GM12878 (cell line): Measurements from ENCODE around the gene CLDN7. TPM values are rescaled to one million over a fixed set of nuclear protein-coding genes. Genes with fewer than 3 reads are reported as not detected.

ENCODE experiments used
- BHLHE40 ChIP-seq, 2 experiments: fragments of 450-650 bp in 1 of 2; IDR thresholded peaks; 2 replicates each; pipeline ENCODE4 v1.6.1; 2011 to 2017; ENCODE audit warnings: low read depth in 2 of 2, borderline replicate concordance in 1 of 2, improper control_type of control experiment in 1 of 2, low read length in 1 of 2, mild to moderate bottlenecking in 1 of 2
- CHD1 ChIP-seq: IDR thresholded peaks from 2 replicates; pipeline ENCODE4 v1.6.1; 2012; ENCODE audit warnings: low read depth, low read length, improper control_type of control experiment
- CHD2 ChIP-seq: IDR thresholded peaks from 2 replicates; pipeline ENCODE4 v1.6.1; 2011; ENCODE audit warnings: low read depth, low read length, improper control_type of control experiment, borderline replicate concordance
- CREB1 ChIP-seq: IDR thresholded peaks from 2 replicates; pipeline ENCODE4 v1.6.1; 2012; ENCODE audit warnings: low read depth, mild to moderate bottlenecking, inconsistent platforms
- DPF2 ChIP-seq: fragments of 450-650 bp; IDR thresholded peaks from 2 replicates; pipeline ENCODE4 v1.6.1; 2017; ENCODE audit warnings: mild to moderate bottlenecking
- ELK1 ChIP-seq: IDR thresholded peaks from 2 replicates; pipeline ENCODE4 v1.6.1; 2012; ENCODE audit warnings: low read depth, low read length, improper control_type of control experiment
- EP300 ChIP-seq, 2 experiments: fragments of 150-350 bp in 1 of 2; IDR thresholded peaks; 2 replicates each; pipeline ENCODE4 v1.6.1; 2011 to 2012; ENCODE audit warnings: low read depth in 2 of 2, low read length in 2 of 2, borderline replicate concordance in 1 of 2, improper control_type of control experiment in 1 of 2, inconsistent platforms in 1 of 2; ENCODE audit not compliant: control insufficient read depth in 1 of 2
- ETV6 ChIP-seq, 2 experiments: fragments of 450-650 bp in 1 of 2; IDR thresholded peaks in 1 of 2; conservative IDR thresholded peaks in 1 of 2; 2 replicates each; pipeline ENCODE4 v1.6.1; 2014; ENCODE audit warnings: antibody characterized with exemption in 1 of 2, borderline replicate concordance in 1 of 2, low read depth in 1 of 2, mild to moderate bottlenecking in 1 of 2, moderate library complexity in 1 of 2
- IKZF1 ChIP-seq: fragments of 450-650 bp; conservative IDR thresholded peaks from 2 replicates; pipeline ENCODE4 v1.6.1; 2017; ENCODE audit warnings: antibody characterized with exemption, mild to moderate bottlenecking
- IRF3 ChIP-seq: fragments of 450-650 bp; IDR thresholded peaks from 2 replicates; pipeline ENCODE4 v1.6.1; 2014; ENCODE audit warnings: mild to moderate bottlenecking
- KLF5 ChIP-seq: fragments of 450-650 bp; IDR thresholded peaks from 2 replicates; pipeline ENCODE4 v1.6.1; 2014; ENCODE audit warnings: mild to moderate bottlenecking; ENCODE audit not compliant: partially characterized antibody
- MEF2B ChIP-seq: fragments of 450-650 bp; IDR thresholded peaks from 2 replicates; pipeline ENCODE4 v1.6.1; 2018; ENCODE audit warnings: mild to moderate bottlenecking, moderate library complexity; ENCODE audit not compliant: partially characterized antibody, poor library complexity, severe bottlenecking
- NFIC ChIP-seq: IDR thresholded peaks from 2 replicates; pipeline ENCODE4 v1.6.1; 2012; ENCODE audit warnings: low read depth, mild to moderate bottlenecking, inconsistent platforms, low read length, moderate library complexity
- NKRF ChIP-seq: fragments of 450-650 bp; conservative IDR thresholded peaks from 2 replicates; pipeline ENCODE4 v1.6.1; 2017; ENCODE audit warnings: mild to moderate bottlenecking, moderate library complexity
- NR2C1 ChIP-seq: fragments of 450-650 bp; IDR thresholded peaks from 2 replicates; pipeline ENCODE4 v1.6.1; 2017; ENCODE audit warnings: antibody characterized with exemption, mild to moderate bottlenecking, moderate library complexity
- RELA ChIP-seq: fragments of 450-650 bp; IDR thresholded peaks from 2 replicates; pipeline ENCODE4 v1.8.0; 2014; ENCODE audit warnings: borderline replicate concordance; ENCODE audit not compliant: partially characterized antibody
- RUNX3 ChIP-seq: IDR thresholded peaks from 2 replicates; pipeline ENCODE4 v1.6.1; 2012; ENCODE audit warnings: low read length, inconsistent platforms
- SIX5 ChIP-seq: IDR thresholded peaks from 2 replicates; pipeline ENCODE4 v1.6.1; 2011; ENCODE audit warnings: mild to moderate bottlenecking, low read depth, low read length, moderate library complexity; ENCODE audit not compliant: severe bottlenecking
- SKIL ChIP-seq: fragments of 450-650 bp; IDR thresholded peaks from 2 replicates; pipeline ENCODE4 v1.6.1; 2017; ENCODE audit warnings: mild to moderate bottlenecking, low read depth, inconsistent platforms; ENCODE audit not compliant: poor library complexity, severe bottlenecking
- SP1 ChIP-seq: IDR thresholded peaks from one replicate; pipeline ENCODE4 v1.6.1; 2011; ENCODE audit warnings: low read depth, low read length
- SRF ChIP-seq, 2 experiments: IDR thresholded peaks; 2 replicates each; pipeline ENCODE4 v1.6.1; 2011; ENCODE audit warnings: low read depth in 2 of 2, low read length in 2 of 2, mild to moderate bottlenecking in 1 of 2, moderate library complexity in 1 of 2
- TCF12 ChIP-seq: IDR thresholded peaks from 2 replicates; pipeline ENCODE4 v1.6.1; 2011; ENCODE audit warnings: low read depth, mild to moderate bottlenecking, low read length
- polyA plus RNA-seq, 11 experiments: library from polyadenylated mRNA; depleted of rRNA in 4 of 11; unstranded in 6 of 11; stranded (reverse) in 5 of 11; fragments of >200 nt; fragmentation: Nextera tagmentation in 4 of 11; fragmentation: Illumina TruSeq in 1 of 11; extraction: Ambion mirVana in 4 of 11; extraction: Trizol in 1 of 11; gene quantifications; 1 replicate in 1 of 11; 2 replicates in 10 of 11; pipeline versions ENCODE4 v1.2.1 to v1.2.3, GENCODE V29; 2011 to 2016; ENCODE audit warnings: inconsistent platforms in 2 of 11, missing spikeins in 2 of 11, low read depth in 1 of 11
- total RNA-seq, 4 experiments: library from RNA; depleted of rRNA in 3 of 4; stranded (reverse); fragments of >200 nt in 3 of 4; fragmentation: Illumina TruSeq in 1 of 4; extraction: Trizol in 1 of 4; gene quantifications; 2 replicates each; pipeline versions ENCODE4 v1.2.1 to v1.2.3, GENCODE V29; 2013 to 2021

Gene CLDN7
- total and polyA plus RNA-seq, 10 of the 15 experiments (the other 5 are each of a cell fraction or from before 2014, with no cell fraction given): 0.19 to 1.3 (median 0.36) TPM; not detected in 5

- TF ChIP-seq SRF (IDR thresholded peaks at IDR 0.05; ENCODE audit: low read depth in 2 of 2, low read length in 2 of 2) (peak in 1 of 2 experiments; percentile 82; a peak in 2 of 4 replicates), CREB1 (peak; percentile 84), NR2C1 (0 out of 2 replicates have a peak, but pooled peaks have one; percentile 21), TCF12 (no peak), KLF5 (no peak), SIX5 (peak; percentile 97), IRF3 (no peak; the same call in 1 of the 2 replicates), RELA (no peak), IKZF1 (peak; percentile 87), SKIL (no peak), NKRF (0 out of 2 replicates have a peak, but pooled peaks have one; percentile 23), ELK1 (no peak), RUNX3 (peak; percentile 62; the same call in 1 of the 2 replicates), DPF2 (0 out of 2 replicates have a peak, but pooled peaks have one; percentile 36), NFIC (no peak), BHLHE40 (IDR thresholded peaks at IDR 0.05; ENCODE audit: borderline replicate concordance in 1 of 2, low read depth in 2 of 2, low read length in 1 of 2) (peak in 1 of 2 experiments; percentile 35; a peak in 1 of 4 replicates), CHD1 (no peak), EP300 (IDR thresholded peaks at IDR 0.05; ENCODE audit: borderline replicate concordance in 1 of 2, control insufficient read depth in 1 of 2, low read depth in 2 of 2, low read length in 2 of 2) (no peak), CHD2 (peak; percentile 68), SP1 (peak; percentile 91), MEF2B (peak; percentile 14), ETV6 (conservative IDR thresholded peaks at IDR 0.05 in 1 of 2, IDR thresholded peaks at IDR 0.05 in 1 of 2; ENCODE audit: borderline replicate concordance in 1 of 2, low read depth in 1 of 2) (no peak)
These were observed 47.8 kb downstream of the CLDN7 start (continued) for GRCh38 chr17:7214300-7215135.
